H1 (cell line): Measurements from ENCODE around the gene HECTD1.
"Not testable (repeated sequence)": the region's sequence is repeated elsewhere in the genome, so short reads cannot be mapped to it uniquely, and the experiment has no call there.

Experiments used
- FOSL1 ChIP-seq: IDR thresholded peaks from 2 replicates; pipeline ENCODE4 v1.6.1; 2011; ENCODE audit warnings: mild to moderate bottlenecking, low read depth, low read length, moderate library complexity; ENCODE audit not compliant: insufficient read depth
- GABPA ChIP-seq: IDR thresholded peaks from 2 replicates; pipeline ENCODE4 v1.6.1; 2011; ENCODE audit warnings: mild to moderate bottlenecking, low read length, moderate library complexity, borderline replicate concordance; ENCODE audit not compliant: insufficient read depth
- GTF2F1 ChIP-seq: IDR thresholded peaks from 2 replicates; pipeline ENCODE4 v1.6.1; 2012; ENCODE audit warnings: low read depth, low read length, improper control_type of control experiment, borderline replicate concordance
- KDM1A ChIP-seq: fragments of 200-600, 300-600 bp; sonication (generic); IDR thresholded peaks from 2 replicates; pipeline ENCODE4 v1.7.1; 2016; ENCODE audit warnings: mild to moderate bottlenecking, low read length, borderline replicate concordance
- POLR2A ChIP-seq, 2 experiments: IDR thresholded peaks; 1 replicate in 1 of 2; 2 replicates in 1 of 2; pipeline ENCODE4 v1.6.1; 2011; ENCODE audit warnings: low read depth in 2 of 2, low read length in 2 of 2, mild to moderate bottlenecking in 2 of 2; ENCODE audit errors: control extremely low read depth in 1 of 2
- POLR2AphosphoS5 ChIP-seq: IDR thresholded peaks from 2 replicates; pipeline ENCODE4 v1.6.1; 2011; ENCODE audit warnings: low read depth, low read length
- SP1 ChIP-seq: IDR thresholded peaks from 2 replicates; pipeline ENCODE4 v1.6.1; 2011; ENCODE audit warnings: low read depth, low read length
- TBP ChIP-seq: IDR thresholded peaks from 2 replicates; pipeline ENCODE4 v1.6.1; 2011; ENCODE audit warnings: low read depth, low read length, improper control_type of control experiment
- TF ChIP-seq, protein P1 (sequence below), 3 experiments: IDR thresholded peaks; 1 replicate in 2 of 3; 2 replicates in 1 of 3; pipeline versions ENCODE4 v1.5.1 to v1.6.1; 2011; ENCODE audit warnings: low read length in 3 of 3, mild to moderate bottlenecking in 3 of 3, inconsistent platforms in 2 of 3, low read depth in 1 of 3, moderate library complexity in 1 of 3; ENCODE audit not compliant: insufficient read depth in 1 of 3; ENCODE audit errors: control extremely low read depth in 1 of 3

DNA sequence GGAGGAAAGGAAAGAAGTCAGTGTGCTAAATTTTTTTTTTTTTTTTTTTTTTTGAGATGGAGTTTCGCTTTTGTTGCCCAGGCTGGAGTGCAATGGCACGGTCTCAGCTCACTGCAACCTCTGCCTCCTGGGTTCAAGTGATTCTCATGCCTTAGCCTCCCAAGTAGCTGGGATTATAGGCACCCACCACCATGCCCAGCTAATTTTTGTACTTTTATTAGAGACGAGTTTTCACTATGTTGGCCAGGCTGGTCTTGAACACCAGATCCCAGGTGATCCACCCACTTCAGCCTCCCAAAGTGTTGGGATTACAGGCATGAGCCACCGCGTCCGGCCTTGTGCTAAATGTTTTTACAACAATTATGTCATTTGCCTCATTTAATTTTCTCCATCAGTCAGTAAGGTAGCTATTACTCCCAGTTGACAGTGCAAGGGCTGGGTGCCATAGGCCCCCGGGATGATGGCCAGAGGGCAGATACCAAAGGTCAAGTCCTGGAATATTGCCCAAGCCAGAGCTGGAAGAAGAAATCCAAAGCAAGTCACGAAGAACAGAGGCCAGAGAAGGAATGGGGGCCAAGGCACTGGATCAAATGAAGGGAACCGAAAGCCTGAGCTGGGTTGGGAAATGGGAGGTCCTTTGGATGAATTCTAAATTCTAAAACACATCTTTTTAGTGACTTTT, 154.5 kb downstream of the HECTD1 start:
- TF ChIP-seq, protein P1, sequence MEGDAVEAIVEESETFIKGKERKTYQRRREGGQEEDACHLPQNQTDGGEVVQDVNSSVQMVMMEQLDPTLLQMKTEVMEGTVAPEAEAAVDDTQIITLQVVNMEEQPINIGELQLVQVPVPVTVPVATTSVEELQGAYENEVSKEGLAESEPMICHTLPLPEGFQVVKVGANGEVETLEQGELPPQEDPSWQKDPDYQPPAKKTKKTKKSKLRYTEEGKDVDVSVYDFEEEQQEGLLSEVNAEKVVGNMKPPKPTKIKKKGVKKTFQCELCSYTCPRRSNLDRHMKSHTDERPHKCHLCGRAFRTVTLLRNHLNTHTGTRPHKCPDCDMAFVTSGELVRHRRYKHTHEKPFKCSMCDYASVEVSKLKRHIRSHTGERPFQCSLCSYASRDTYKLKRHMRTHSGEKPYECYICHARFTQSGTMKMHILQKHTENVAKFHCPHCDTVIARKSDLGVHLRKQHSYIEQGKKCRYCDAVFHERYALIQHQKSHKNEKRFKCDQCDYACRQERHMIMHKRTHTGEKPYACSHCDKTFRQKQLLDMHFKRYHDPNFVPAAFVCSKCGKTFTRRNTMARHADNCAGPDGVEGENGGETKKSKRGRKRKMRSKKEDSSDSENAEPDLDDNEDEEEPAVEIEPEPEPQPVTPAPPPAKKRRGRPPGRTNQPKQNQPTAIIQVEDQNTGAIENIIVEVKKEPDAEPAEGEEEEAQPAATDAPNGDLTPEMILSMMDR (IDR thresholded peaks at IDR 0.05; ENCODE audit: control extremely low read depth in 1 of 3, insufficient read depth in 1 of 3, low read depth in 1 of 3, low read length in 3 of 3), result not testable (repeated sequence)
- TF ChIP-seq SP1; TBP; POLR2AphosphoS5; FOSL1; GTF2F1; POLR2A (IDR thresholded peaks at IDR 0.05; ENCODE audit: control extremely low read depth in 1 of 2, low read depth in 2 of 2, low read length in 2 of 2); KDM1A; GABPA: not testable (repeated sequence)
